ENCODE results near the gene KMT5B.

KMT5B gene

DNA sequence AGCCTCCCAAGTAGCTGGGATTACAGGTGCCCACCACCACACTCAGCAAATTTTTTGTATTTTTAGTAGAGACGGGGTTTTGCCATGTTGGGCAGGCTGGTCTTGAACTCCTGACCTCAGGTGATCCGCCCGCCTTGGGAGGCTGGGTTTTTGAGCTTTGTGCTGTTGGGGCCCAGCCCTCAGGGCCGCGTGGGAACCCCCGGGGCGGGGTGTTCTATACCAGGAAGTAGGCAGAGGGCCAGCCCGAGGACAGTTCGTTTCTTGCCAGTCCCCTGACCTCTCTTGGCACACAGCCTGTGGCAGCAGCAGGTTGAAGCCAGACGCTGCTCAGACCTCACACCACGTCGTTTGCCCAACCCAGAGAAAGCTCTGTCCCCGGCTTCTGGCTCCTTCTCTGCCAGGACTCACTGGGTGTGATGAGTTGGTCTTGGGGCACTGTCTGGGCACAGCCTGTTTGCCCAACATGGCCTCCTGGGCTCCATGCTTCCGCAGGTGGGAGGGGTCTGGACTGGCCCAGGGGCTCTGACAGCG lies 67.0 kb downstream of the KMT5B start:
- Histone ChIP-seq H4K20me1 (ENCODE audit: control insufficient read depth, insufficient read depth, low read depth, low read length) (no peaks in the 10 kb centered on the region), H3K4me3 (ENCODE audit: low read length) (no peak overlapping the region), H3F3A (ENCODE audit: control insufficient read depth, insufficient read depth) (no peaks in the 10 kb centered on the region), H3K27me3 (ENCODE audit: control insufficient read depth, low read length) (peaks cover 9% of the 10 kb centered on the region), H3K79me2 (ENCODE audit: control insufficient read depth, low read length) (no peaks in the 10 kb centered on the region), H3K9me2 (replicated peaks; ENCODE audit: control insufficient read depth, low read length) (no peaks in the 10 kb centered on the region), H3K4me1 (ENCODE audit: control insufficient read depth, low read length) (peaks cover 3% of the 10 kb centered on the region; the same call in 1 of the 2 replicates), H3K36me3 (ENCODE audit: control insufficient read depth, low read length) (no peaks in the 10 kb centered on the region), H3K27ac (ENCODE audit: low read depth, low read length) (no peak overlapping the region), H3K9me3 (ENCODE audit: control insufficient read depth, insufficient read depth, low read length) (no peaks in the 10 kb centered on the region), H3K4me2 (ENCODE audit: low read length) (no peak overlapping the region)
- TF ChIP-seq, protein P1, sequence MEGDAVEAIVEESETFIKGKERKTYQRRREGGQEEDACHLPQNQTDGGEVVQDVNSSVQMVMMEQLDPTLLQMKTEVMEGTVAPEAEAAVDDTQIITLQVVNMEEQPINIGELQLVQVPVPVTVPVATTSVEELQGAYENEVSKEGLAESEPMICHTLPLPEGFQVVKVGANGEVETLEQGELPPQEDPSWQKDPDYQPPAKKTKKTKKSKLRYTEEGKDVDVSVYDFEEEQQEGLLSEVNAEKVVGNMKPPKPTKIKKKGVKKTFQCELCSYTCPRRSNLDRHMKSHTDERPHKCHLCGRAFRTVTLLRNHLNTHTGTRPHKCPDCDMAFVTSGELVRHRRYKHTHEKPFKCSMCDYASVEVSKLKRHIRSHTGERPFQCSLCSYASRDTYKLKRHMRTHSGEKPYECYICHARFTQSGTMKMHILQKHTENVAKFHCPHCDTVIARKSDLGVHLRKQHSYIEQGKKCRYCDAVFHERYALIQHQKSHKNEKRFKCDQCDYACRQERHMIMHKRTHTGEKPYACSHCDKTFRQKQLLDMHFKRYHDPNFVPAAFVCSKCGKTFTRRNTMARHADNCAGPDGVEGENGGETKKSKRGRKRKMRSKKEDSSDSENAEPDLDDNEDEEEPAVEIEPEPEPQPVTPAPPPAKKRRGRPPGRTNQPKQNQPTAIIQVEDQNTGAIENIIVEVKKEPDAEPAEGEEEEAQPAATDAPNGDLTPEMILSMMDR (IDR thresholded peaks at IDR 0.05; ENCODE audit: low read depth, low read length, poor library complexity, severe bottlenecking) = no peak
- no peak for TF ChIP-seq EZH2phosphoT487 (IDR thresholded peaks at IDR 0.05; ENCODE audit: borderline replicate concordance, low read length)

DNA sequence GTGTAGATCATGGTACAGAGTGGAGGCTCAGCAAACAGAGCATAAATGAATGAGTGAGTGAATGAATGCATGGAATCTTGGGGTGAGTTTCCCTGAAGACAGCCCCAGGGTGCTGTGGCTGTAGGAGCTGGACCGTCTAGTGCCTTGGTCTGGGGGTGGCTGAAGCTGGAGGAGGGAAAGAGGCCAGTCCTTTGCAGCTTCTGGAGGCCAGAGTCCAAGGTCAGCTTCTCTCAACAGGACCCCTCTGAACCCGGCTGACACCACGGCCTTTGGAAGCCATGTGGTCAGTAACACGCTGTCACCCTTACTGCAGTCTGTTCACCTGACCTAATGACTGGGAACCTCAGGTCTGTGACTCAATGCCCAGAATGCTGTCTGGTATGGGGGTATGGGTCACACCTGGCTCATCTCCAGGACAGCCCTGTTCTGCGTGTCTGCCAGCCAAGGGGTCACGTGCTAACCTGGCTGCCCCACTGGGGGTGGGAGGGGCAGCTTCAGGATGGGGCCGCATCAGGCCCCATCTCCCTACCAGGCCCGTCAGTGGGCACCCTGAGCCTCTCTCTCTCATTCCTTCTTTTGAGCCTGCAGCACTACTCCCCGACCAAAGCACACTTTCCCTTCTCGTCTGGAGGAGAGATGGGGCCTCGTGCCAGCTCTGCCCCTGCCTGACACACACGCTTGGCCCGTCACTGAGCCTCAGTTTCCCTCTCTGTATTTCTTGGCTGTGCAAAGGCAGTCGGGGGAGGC lies 67.8 kb downstream of the KMT5B start:
- Histone ChIP-seq H3K27ac (ENCODE audit: low read depth, low read length) (no peak overlapping the region), H3K9me3 (ENCODE audit: control insufficient read depth, insufficient read depth, low read length) (no peaks in the 10 kb centered on the region), H3K79me2 (ENCODE audit: control insufficient read depth, low read length) (no peaks in the 10 kb centered on the region), H3K4me3 (ENCODE audit: low read length) (no peak overlapping the region), H3K36me3 (ENCODE audit: control insufficient read depth, low read length) (no peaks in the 10 kb centered on the region), H4K20me1 (ENCODE audit: control insufficient read depth, insufficient read depth, low read depth, low read length) (no peaks in the 10 kb centered on the region; the same call in 1 of the 2 replicates), H3K9me2 (replicated peaks; ENCODE audit: control insufficient read depth, low read length) (no peaks in the 10 kb centered on the region), H3F3A (ENCODE audit: control insufficient read depth, insufficient read depth) (no peaks in the 10 kb centered on the region), H3K4me2 (ENCODE audit: low read length) (no peak overlapping the region), H3K4me1 (ENCODE audit: control insufficient read depth, low read length) (peaks cover 3% of the 10 kb centered on the region; the same call in 1 of the 2 replicates), H3K27me3 (ENCODE audit: control insufficient read depth, low read length) (peaks cover 9% of the 10 kb centered on the region)
- TF ChIP-seq EZH2phosphoT487 (IDR thresholded peaks at IDR 0.05; ENCODE audit: borderline replicate concordance, low read length) = no peak

DNA sequence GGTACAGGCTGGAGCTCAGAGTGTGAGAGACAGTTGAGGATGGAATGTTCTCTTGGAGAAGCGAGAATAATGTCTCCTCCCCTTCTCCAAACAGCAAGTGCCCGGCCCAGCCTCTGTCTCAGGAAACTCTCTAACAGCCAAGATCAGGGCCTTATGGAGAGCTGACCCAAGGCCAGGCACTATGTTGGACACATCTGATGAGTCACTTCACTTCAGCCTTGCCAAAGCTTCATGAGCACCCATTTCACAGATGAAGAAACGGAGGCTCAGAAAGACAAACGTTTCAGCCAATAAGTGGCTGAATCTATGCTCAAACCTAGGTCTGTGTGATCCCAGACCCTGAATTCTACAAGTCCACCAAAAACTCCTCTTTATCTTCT lies 69.8 kb downstream of the KMT5B start:
- H3K36me3 ChIP-seq (ENCODE audit: control insufficient read depth, low read length) = no peaks in the 10 kb centered on the region
- H4K20me1 ChIP-seq (ENCODE audit: control insufficient read depth, insufficient read depth, low read depth, low read length) = no peaks in the 10 kb centered on the region; the same call in 1 of the 2 replicates
- no peaks in the 10 kb centered on the region for H3K79me2 ChIP-seq (ENCODE audit: control insufficient read depth, low read length)
- H3K27me3 ChIP-seq (ENCODE audit: control insufficient read depth, low read length) = peaks cover 9% of the 10 kb centered on the region
- no peaks in the 10 kb centered on the region for H3K9me2 ChIP-seq (replicated peaks; ENCODE audit: control insufficient read depth, low read length)
- TF ChIP-seq, protein P1 (IDR thresholded peaks at IDR 0.05; ENCODE audit: low read depth, low read length, poor library complexity, severe bottlenecking) = no peak
- TF ChIP-seq EZH2phosphoT487 (IDR thresholded peaks at IDR 0.05; ENCODE audit: borderline replicate concordance, low read length) = no peak
- no peak overlapping the region for H3K4me2 ChIP-seq (ENCODE audit: low read length)
- no peak overlapping the region for H3K4me3 ChIP-seq (ENCODE audit: low read length)
- no peaks in the 10 kb centered on the region for H3K9me3 ChIP-seq (ENCODE audit: control insufficient read depth, insufficient read depth, low read length)
- H3K4me1 ChIP-seq (ENCODE audit: control insufficient read depth, low read length) = peaks cover 3% of the 10 kb centered on the region; the same call in 1 of the 2 replicates
- H3F3A ChIP-seq (ENCODE audit: control insufficient read depth, insufficient read depth) = no peaks in the 10 kb centered on the region
- no peak overlapping the region for H3K27ac ChIP-seq (ENCODE audit: low read depth, low read length)

Data from DOHH2 (cell line).